Measurements from ENCODE around the gene CST6.
"Not testable (repeated sequence)": the region's sequence is repeated elsewhere in the genome, so short reads cannot be mapped to it uniquely, and the experiment has no call there.

The CST6 gene

DNA sequence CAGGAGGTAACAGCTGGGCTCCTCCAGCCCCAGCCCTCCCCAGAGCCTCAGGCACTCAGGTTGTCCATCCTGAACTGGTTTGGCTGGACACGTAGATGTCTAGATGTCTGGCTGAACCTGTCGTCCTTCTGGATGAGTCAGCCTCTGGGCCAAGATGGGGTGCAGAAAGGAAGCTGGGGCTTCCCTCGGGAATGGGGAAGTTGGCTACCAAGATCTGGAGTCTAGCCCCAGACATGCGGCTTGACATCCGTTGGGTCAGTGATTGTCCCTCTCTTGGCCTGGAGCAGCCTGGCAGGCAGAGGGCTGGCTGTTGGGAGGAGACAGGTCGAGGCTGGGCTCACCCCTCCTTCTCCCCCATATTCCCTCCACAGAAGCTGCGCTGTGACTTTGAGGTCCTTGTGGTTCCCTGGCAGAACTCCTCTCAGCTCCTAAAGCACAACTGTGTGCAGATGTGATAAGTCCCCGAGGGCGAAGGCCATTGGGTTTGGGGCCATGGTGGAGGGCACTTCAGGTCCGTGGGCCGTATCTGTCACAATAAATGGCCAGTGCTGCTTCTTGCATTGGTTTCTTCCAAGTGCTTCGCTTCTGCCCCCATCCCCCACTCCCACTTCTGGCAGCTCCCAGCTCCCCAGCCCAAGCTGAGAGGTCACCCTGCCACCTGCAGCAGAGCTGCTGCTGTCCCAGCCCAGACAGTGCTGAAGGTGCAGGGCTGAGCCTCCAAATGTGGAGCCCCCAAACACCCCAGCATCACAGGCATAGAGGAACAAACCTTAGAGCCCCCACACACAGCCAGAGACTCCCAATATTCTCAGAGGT, 1.3 kb downstream of the CST6 start:
- DNase-seq (ENCODE audit: low read depth, low spot score), result no peak
- H3K4me3 ChIP-seq (ENCODE audit: low read length), result no peak overlapping the region

GRCh38 chr11:66013762-66014100, 1.9 kb downstream of the CST6 start:
- DNase-seq (ENCODE audit: low read depth, low spot score), result no peak
- H3K4me3 ChIP-seq (ENCODE audit: low read length), result no peak overlapping the region

DNA sequence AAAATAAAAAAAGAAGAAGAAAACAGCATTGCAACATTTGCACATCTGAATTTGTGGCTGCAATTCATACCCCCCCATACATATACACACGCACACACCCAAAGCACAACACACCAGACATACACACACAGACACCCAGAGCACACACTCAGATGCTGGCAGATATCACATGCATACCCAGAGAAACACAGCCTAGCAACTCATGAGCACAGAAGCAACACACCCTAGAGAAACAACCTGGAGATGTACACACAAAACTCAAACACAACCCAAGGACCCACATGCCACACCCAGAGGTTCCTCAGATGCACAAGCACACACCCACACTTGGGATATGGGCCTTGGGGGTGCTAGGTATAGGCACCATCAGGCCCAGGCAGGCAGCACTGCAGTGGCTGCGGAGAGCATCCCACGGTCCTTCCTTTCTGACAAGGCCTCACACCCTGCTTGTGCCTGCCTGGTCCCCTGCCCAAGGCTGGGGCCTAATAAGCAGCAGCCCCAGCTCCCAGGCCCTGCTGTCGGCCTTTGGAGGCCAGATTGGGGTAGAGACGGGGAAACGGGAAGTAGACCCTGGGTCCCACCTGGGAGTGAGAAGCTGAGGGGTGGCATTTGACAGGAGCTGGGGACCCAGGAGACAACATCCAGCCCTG, 3.1 kb downstream of the CST6 start:
- no peak for DNase-seq (ENCODE audit: low read depth, low spot score)
- H3K4me3 ChIP-seq (ENCODE audit: low read length), result no peak overlapping the region

DNA sequence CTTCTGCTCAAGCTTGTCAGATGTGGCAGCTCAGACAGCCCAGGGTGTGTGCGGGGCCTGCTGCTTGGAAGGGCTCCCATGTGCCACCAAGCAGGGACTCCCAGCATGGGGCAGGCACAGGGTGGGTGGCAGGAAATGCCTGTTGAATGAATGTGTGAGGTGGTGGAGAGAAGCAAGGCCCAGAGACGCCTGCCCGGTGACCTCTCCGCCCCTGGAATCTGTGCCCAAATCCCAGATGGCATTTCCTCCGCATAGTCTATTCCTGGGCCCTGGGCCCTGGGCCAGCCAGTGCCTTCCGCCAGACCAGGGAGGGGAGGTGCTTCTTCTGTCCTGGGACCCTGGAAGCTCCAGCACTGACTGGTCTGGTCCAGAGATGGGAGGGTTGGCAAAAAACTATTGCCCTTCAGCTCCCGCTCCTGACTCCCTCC, 3.7 kb downstream of the CST6 start:
- no peak overlapping the region for H3K4me3 ChIP-seq (ENCODE audit: low read length)
- DNase-seq (ENCODE audit: low read depth, low spot score), result no peak

GRCh38 chr11:66015936-66016792, 4.4 kb downstream of the CST6 start:
- no peak for DNase-seq (ENCODE audit: low read depth, low spot score)
- H3K4me3 ChIP-seq (ENCODE audit: low read length), result no peak overlapping the region

DNA sequence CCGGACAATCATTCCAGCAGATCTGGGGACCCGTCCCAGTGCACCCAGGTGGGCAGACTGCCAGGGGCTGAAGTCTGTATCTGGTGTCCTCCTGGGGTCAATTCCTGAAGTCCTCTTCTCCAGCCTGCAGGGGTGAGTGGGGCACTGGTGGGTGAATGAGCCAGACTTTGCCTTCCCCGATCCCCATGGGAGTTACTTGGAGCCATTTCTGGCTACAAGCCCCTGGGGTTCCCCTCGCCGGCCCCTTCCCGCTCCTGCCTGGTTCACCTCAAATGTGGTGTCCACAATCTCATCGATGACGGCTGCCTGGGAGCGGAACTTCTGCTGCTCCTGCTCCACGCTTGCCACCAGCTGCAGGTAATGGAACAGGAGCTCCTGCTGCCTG, 5.0 kb downstream of the CST6 start:
- no peak overlapping the region for H3K4me3 ChIP-seq (ENCODE audit: low read length)
- no peak for DNase-seq (ENCODE audit: low read depth, low spot score)

GRCh38 chr11:66017321-66017720, 5.5 kb downstream of the CST6 start:
- DNase-seq (ENCODE audit: low read depth, low spot score), result no peak
- no peak overlapping the region for H3K4me3 ChIP-seq (ENCODE audit: low read length)

GRCh38 chr11:66020212-66020611, 8.4 kb downstream of the CST6 start:
- DNase-seq (ENCODE audit: low read depth, low spot score), result no peak
- no peak overlapping the region for H3K4me3 ChIP-seq (ENCODE audit: low read length)

GRCh38 chr11:66020618-66021357, 9.0 kb downstream of the CST6 start:
- no peak for DNase-seq (ENCODE audit: low read depth, low spot score)
- H3K4me3 ChIP-seq (ENCODE audit: low read length), result no peak overlapping the region

- 0 out of 2 replicates have a peak overlapping the region, but pooled peaks have one; percentile 23 for H3K4me3 ChIP-seq (ENCODE audit: low read length)
Observed at GRCh38 chr11:66022401-66023185, 10.8 kb downstream of the CST6 start.

GRCh38 chr11:66023186-66023440, 11.3 kb downstream of the CST6 start:
- not testable (repeated sequence) for DNase-seq (ENCODE audit: low read depth, low spot score); H3K4me3 ChIP-seq (ENCODE audit: low read length)

More at GRCh38 chr11:66022401-66023185, 10.8 kb downstream of the CST6 start:
- no peak for DNase-seq (ENCODE audit: low read depth, low spot score)

GRCh38 chr11:66026017-66026529, 14.3 kb downstream of the CST6 start, which contains the start of gene CATSPER1:
TSS of gene CATSPER1 (minus strand) at chr11:66026479. CDS start at chr11:66026379, 100 bp downstream.
- H3K4me3 ChIP-seq (ENCODE audit: low read length), result no peak within 1 kb of the TSS
- no peak for DNase-seq (ENCODE audit: low read depth, low spot score)

DNA sequence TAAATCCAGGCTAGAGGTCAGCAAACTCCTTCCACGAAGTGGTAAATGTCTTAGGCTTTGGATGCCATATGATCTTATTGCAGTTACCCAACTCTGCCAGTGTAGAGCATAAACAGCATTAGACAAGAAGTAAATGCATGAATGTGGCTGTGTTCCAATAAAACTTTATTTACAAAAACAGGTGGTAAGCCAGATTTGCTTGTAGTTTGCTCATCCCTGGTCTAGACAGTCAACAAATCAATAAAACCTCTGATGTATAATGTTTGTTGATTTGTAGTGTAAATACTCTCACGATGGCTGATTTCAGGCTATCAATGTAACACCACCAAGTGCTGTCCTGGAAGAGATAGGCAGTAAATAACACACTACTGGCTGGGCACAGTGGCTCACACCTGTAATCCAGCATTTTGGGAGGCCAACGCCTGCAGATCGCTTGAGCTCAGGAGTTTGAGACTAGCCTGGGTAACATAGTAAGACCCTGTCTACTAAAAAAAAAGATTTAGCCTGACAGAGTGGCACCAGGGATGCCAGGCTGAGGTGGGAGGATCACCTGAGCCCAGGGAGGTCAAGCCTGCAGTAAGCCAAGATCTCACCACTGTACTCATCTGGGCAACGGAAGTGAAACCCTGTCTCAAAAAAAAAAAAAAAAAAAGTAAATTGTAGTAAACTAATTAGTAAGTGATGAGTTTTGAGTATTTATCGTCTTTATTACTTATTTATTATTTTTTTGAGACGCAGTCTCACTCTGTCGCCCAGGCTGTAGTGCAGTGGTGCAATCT, 21.3 kb downstream of the CST6 start:
- DNase-seq (ENCODE audit: low read depth, low spot score), result no peak
- no peak overlapping the region for H3K4me3 ChIP-seq (ENCODE audit: low read length)

DNA sequence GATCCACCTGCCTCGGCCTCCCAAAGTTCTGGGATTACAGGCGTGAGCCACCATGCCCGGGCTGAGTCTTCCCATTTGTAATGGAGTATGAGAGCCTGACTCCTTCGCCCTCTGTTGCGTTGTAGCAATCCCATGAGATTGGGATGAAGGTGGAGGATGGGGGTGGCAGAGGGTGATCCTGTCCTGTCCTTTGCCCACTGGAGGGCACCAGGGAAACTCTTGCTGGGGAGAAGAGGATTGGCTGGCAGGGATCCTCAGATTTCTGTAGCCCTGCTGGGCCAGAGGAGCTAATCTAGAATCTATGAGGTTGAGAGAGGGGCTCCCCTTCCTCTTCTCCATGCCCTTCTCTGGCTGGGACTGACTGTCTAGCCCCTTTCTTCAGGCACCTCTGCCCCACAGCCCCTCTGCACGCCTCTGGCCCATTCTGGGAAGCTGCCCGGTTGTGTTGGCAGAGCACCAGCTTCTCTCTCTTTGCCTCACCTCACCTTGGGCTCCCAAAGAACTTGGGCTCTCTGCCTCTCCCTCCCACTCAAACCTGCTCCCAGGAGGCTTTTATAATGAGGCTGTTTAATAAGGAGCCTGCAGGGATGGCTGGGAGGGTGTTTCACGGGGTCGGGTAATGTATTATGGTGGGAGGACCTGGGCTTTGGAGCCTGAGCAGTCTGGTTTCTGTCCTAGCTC, 24.0 kb downstream of the CST6 start:
- H3K4me3 ChIP-seq (ENCODE audit: low read length), result no peak overlapping the region
- no peak for DNase-seq (ENCODE audit: low read depth, low spot score)

- no peak overlapping the region for H3K4me3 ChIP-seq (ENCODE audit: low read length)
- no peak for DNase-seq (ENCODE audit: low read depth, low spot score)
Observed at GRCh38 chr11:66036334-66036710, 24.5 kb downstream of the CST6 start.

- no peak overlapping the region for H3K4me3 ChIP-seq (ENCODE audit: low read length)
- DNase-seq (ENCODE audit: low read depth, low spot score), result no peak
Observed at GRCh38 chr11:66037327-66037726, 25.5 kb downstream of the CST6 start.

DNA sequence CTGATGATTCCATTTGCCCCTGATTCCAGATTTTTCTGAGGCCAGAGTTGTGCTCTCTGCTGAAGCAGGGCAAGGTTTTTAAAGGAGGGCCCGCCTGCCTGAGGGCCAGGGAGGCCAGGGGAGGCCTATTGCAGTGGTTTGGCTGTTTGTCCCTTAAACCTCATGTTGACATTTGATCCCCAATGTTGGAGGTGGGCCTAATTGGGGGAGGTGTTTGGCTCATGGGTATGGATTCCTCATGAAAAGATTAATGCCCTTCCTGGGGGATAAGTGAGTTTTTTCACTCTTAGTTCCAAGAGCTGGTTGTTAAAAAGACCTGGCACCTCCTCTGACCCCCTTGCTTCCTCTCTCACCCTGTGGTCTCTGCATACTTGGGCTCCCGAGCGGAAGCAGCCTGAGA, 28.0 kb downstream of the CST6 start:
- DNase-seq (ENCODE audit: low read depth, low spot score), result no peak
- H3K4me3 ChIP-seq (ENCODE audit: low read length), result no peak overlapping the region

All from Jurkat, Clone E6-1 (cell line).